Hematopoietic multipotent progenitor cell treated with erythropoietin and hydrocortisone succinate and interleukin-3 and kit ligand, for 4 days (in vitro differentiated cells): Measurements from ENCODE around the gene MARCKSL1.
"Not testable (repeated sequence)": the region's sequence is repeated elsewhere in the genome, so short reads cannot be mapped to it uniquely, and the experiment has no call there.

Source experiments
- DNase-seq: peaks from one replicate; pipeline ENCODE4 v3.0.0-alpha.2; 2015

Gene MARCKSL1, protein sequence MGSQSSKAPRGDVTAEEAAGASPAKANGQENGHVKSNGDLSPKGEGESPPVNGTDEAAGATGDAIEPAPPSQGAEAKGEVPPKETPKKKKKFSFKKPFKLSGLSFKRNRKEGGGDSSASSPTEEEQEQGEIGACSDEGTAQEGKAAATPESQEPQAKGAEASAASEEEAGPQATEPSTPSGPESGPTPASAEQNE

GRCh38 chr1:32335790-32336590, at the start of gene MARCKSL1:
TSS of gene MARCKSL1 (minus strand) at chr1:32336233. CDS start at chr1:32336033, 200 bp downstream.
- peak; percentile 91 for DNase-seq

- no peak for DNase-seq
These were observed 44.0 kb upstream of the MARCKSL1 start for GRCh38 chr1:32380057-32380456.

GRCh38 chr1:32377541-32378220, 41.6 kb upstream of the MARCKSL1 start:
- DNase-seq: no peak

DNA sequence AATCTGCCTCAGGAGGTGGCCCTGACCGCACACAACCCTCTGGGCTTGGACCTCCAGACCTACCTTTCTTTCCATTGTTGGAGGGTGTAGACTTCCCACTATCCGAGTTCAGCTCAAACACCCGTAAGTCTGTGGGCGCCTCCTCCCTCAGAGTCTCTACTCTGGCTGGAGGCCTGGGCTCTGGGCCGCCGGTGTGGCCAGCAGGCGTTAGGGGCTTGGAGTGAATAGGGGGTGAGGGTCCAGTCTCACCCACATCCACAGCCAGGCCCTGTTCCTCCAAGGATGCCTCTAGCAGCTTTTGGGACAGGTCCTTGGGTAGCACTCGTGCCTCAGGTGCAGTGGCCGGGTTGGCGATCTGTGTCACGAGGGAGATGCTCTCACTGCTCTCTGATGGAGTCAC, 40.2 kb upstream of the MARCKSL1 start:
- DNase-seq: no peak

DNA sequence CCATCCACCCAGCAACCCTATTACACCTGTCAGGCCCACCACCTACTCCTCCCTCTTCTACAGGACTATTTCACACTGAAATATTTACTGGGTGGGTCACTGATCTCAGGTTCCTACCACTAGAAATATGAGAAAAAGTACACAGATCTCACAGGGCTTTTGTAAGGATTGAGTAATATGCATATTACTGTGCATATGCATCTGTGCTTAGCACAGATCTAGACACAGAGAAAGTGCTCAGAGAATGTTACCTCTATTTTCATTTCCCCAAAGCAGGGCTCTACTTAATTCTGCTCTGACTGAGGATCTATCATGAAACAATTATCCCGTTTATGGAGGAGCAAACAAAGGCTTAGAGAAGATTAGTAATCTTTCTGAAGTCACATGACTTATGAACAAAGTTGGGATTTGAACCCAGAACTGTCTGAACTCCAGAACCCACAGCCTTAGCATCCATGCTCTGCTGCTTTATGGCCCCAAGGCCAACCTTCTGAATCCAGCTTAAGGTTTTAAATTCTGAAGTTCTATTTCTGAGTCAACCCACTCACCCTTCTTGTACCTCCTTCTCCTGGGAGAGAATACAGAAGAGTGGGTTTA, 38.1 kb upstream of the MARCKSL1 start:
- no peak for DNase-seq

DNA sequence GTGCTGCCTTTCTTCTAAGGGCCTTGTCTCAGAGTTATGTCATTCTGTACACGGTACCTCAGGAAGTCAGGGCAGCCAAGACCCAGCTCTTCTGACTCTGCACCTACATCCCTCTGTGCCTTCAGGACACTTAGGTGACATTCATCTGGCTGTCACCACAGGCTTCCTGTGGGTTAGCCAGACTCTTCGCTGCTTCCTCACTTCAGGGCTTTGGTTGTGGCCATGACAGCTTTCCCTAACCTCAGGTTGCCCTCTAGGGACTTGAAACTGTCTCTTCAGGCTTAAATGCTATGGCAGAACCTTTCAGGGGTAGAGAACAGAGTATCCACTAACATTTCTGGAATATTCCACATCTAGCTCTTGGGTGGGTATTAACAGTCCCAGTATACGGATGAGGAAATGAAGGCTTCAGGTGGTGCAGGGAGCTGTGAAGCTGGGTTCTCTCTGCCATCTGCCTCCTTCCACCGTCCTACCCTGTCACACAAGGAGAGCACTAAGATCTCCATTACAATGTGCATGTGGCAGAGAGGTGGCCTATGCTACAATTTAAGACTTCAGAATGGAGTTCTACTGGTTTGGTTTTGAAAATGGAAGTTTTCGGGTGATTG, 36.2 kb upstream of the MARCKSL1 start:
- peak; percentile 75 for DNase-seq

DNA sequence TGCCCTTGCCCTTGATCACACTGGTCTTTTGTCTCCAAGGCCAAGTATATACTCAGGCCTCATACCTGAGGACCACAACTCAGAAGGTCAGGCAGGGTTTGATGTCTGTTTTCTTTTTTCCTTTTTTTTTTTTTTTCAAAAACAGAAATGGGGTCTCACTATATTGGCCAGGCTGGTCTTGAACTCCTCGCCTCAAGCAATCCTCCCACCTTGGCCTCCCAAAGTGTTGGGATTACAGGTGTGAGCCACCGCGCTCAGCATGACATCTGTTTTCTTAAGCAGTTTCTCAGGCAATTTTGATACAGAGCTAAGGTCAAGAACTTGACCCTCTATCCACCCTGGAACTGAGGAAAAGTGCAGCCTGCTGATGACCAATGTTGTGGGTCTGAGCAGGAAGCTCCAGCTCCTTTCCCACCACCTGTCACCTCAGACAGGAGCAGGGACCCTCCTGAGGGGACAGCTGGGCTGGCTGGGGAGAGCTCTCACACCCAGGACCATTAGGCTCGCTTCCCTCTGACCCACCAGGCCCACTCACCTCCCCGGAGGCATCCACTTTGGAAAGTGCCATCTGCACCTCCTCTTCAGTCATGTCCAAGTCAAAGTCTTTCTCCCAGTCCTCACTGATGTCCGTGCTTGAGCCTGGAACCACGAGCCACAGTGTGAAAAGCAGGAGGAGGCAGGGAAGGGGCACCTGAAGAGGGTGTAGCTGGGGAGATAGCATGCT, 32.0 kb upstream of the MARCKSL1 start:
- DNase-seq: no peak

- DNase-seq: no peak
These were observed 29.4 kb upstream of the MARCKSL1 start for GRCh38 chr1:32365445-32365844.

DNA sequence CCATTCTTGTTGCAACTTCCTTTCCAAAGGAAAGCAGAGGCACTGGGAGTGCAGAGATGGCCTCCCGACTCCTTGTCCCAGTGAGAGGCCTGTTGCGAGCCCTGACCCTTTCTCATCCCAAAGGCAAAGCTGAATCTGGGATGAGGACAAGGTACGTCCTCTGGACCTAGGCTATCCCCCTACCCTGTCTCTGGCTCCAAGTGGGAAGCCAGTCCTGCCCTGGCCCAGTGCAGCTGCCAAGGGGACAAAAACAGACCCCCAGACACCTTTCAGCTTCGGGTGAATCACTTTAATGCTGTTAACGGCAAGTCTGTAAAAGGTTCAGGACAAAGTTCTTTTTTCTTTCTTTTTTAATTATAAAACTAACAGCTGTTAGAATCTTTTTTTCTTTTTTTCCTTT, 28.8 kb upstream of the MARCKSL1 start:
- no peak for DNase-seq

DNA sequence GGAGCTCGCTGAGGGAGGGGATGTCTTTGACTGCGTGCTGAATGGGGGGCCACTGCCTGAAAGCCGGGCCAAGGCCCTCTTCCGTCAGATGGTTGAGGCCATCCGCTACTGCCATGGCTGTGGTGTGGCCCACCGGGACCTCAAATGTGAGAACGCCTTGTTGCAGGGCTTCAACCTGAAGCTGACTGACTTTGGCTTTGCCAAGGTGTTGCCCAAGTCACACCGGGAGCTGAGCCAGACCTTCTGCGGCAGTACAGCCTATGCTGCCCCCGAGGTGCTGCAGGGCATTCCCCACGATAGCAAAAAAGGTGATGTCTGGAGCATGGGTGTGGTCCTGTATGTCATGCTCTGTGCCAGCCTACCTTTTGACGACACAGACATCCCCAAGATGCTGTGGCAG, 27.7 kb upstream of the MARCKSL1 start:
- DNase-seq: no peak

DNA sequence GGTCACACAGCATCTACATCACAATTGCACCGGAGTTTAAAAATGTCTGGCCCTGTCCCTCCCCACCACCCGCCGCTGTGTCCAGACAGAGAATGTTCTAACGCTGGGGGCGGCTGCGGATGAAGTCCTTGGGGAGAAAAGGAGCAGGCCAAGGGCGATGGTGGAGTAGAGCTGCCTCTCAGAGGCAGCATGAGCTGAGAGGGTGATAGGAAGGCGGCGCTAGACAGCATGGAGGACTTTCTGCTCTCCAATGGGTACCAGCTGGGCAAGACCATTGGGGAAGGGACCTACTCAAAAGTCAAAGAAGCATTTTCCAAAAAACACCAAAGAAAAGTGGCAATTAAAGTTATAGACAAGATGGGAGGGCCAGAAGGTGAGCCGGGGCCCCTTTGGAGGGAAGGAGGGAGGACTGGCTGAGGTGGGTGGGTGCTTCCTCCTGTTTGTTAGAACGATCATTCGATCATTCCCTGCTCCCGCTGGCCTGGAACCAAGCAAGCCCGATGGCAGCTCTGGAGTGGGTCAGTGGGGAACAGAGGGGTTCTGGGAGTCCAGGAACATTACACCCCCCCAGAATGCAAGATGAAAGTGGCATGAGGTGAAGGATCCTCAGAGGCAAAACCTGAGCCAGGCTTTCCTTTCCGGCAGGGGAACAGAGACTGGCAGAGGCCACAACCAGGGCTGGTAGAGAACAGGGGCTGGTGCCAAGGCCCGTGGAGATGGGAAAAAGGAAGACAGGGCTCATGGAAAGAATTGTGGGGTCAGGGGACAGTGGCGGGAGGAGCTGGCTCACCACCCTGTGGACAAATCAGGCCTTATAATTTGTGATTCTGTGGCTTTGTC, 26.7 kb upstream of the MARCKSL1 start, which contains the start of the genes FAM229A and TSSK3:
Gene FAM229A (minus strand): TSS at position 12 of the 840 bp plus-strand sequence. CDS start 394 bp downstream, outside the sequence.
Gene TSSK3 (plus strand): TSS at position 66 of the 840 bp plus-strand sequence. CDS start 163 bp downstream, at position 229.
- DNase-seq: no peak

GRCh38 chr1:32361674-32362473, 25.8 kb upstream of the MARCKSL1 start:
- peak; percentile 57 for DNase-seq

GRCh38 chr1:32361308-32361673, 25.3 kb upstream of the MARCKSL1 start:
- DNase-seq: no peak

DNA sequence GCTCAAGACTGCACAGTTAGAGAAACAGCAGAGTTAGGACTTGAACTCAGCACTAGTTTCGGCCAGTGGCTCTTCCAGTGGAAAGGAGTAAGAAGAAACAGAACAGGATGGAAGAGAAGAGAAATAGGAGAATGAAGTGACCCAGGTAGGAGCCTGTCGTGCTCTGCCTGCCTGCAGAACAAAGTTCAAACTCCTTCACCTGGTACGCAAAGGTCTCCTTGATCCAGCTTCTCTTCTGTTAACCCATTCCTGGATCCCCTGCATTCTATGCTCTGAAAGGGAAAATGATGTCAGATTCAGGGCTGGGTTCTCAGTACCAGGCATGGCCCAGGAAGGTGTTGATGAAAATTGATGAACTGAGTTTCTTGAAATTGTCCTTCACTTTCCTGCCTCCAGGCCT, 22.4 kb upstream of the MARCKSL1 start:
- no peak for DNase-seq

- DNase-seq: no peak
These were observed 21.6 kb upstream of the MARCKSL1 start for GRCh38 chr1:32357614-32358013.

GRCh38 chr1:32356478-32356877, 20.4 kb upstream of the MARCKSL1 start:
- no peak for DNase-seq

GRCh38 chr1:32355778-32356177, 19.7 kb upstream of the MARCKSL1 start:
- not testable (repeated sequence) for DNase-seq

DNA sequence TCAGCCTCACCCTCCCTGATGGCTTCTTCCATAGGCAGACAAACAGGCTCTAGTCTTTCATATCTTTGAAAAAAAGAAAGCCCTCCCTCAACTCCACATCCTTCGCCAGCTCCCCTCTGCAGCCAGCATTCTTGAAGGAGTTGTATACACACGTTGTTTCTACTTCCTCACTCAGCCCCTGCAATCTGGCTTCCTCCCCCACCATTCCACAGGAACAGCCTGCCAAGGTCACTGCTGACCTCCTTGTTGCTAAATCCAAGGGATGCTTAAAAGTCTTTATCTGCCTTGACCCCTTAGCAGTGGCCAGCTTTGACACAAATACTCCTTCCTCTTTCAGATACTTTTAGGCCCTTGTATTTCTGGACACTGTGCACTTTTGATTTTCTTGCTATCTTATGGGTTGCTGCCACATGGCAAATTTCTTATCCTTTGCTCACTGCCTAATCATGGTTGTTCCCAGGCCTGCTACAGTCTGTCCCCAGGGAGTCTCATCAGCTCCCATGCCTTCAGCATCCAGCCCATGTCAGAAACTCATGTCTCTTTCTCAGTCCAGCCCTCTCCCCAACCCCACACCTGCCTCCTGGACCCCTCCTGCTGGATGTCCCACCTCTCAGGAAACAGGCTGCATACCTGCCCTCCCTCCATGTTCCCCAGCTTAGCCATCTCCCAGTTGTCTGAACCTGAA, 18.0 kb upstream of the MARCKSL1 start:
- DNase-seq: no peak

GRCh38 chr1:32353431-32353830, 17.4 kb upstream of the MARCKSL1 start:
- no peak for DNase-seq
